GM18526 (cell line): ENCODE measurements around the gene BTBD1.

Experiments used
- POLR2A ChIP-seq: IDR thresholded peaks from 3 replicates; pipeline ENCODE4 v1.6.1; 2011; ENCODE audit not compliant: insufficient read length; ENCODE audit errors: extremely low read depth

Gene BTBD1

DNA sequence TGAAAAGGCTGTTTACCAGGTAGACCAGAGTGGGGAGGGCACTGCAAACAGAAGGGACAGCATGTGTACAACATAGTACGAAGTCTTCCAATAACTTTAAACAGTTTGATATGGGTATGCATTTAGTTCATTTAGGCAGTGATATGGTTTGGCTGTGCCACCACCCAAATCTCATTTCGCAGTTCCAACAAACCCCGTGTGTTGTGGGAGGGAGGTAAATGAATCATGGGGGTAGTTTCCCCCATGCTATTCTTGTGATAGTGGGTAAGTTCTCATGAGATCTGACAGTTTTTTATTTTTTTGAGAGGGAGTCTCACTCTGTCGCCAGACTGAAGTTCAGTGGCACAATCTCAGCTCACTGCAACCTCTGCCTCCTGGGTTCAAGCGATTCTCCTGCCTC is 88.6 kb downstream of the BTBD1 start:
- no peak for TF ChIP-seq POLR2A

DNA sequence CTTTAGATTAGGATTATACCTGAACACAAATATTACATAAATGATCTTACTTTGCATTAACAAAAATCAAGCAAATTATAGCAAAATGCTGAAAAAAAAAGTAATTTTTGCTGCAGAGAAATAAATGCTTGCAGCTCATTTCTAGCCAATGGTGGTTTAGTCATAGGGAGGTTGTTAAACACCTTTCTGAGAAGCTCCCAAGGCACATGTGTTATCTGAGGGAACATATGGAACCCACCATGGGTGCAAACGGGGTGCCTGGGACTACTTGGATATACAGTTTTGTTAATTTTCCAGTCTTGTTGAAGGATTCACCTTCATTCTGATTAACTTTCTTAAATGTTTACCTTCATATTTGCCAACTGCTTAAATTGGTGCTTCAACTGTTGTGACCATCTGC is 90.0 kb downstream of the BTBD1 start:
- no peak for TF ChIP-seq POLR2A

DNA sequence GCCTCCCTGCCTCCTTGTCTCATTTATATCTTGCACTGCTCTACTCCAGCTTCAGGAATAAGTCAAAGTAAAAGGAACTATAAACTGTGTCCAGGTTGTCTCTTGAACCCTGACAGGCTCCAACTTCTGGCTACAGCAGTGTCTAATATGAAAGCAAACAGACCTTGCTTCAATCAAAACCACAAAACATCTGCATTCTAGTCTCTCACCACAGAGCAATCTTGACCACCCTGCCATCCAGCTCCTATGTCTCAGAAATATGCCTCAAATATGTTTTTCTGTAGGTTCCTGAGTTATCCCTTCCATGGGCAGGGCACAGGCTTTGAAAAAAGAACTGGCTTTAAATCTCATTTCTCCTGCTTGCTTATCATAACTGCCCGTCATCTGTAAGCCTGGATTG is 94.1 kb downstream of the BTBD1 start:
- no peak for TF ChIP-seq POLR2A

DNA sequence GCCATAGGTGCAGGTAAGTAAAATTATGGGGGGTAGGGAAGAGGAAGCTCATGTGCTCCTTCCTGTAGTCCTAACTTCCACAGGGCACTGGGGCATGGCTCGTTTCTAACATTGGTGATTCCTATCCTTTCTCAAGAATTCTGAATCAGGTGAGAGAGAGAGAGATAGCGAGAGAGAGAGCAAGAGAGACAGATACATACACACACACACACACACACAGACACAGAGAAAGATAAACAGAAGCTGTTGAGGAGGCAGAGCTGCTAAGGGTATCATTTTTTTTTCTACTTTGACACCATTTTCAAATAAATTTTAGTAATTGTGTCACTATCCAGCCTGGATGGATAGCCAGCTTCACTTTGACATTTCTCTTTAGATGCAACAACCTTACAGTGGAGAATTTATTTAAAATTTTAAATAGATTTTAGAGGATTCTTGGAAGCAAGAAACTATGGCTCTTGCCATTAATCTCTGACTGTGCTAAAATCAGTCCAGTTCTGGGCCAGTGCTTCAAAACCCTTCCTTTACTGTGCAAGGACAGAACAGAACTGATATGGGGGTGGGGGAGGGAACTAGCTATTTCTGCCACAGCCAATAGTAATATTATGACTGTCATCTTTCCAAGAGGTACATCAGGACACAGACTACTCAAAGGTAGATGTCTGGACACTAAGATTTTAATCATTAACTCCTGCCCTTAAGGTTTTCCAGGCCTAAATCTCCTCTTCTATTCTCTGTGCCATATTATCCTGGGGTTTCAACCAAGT is 95.7 kb downstream of the BTBD1 start:
- no peak for TF ChIP-seq POLR2A

DNA sequence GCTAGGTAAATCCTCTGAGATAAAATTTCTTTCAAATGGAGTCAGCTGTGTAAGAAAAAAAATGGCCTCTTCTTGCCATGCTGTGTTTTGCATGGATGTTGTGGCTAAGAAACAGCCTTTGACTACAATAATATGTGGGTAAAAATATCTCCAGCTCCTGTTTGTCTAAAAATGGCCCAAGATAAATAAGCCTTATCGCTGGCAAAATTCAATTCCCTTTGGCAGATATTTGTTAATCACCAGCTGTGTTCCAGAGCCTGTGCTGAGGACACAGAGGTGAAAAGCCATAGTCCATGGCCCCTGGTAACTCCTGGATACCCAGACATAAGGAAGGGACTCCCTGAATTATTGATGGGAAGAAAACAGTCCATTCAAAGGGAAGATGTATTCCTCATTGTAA is 96.4 kb downstream of the BTBD1 start:
- no peak for TF ChIP-seq POLR2A

DNA sequence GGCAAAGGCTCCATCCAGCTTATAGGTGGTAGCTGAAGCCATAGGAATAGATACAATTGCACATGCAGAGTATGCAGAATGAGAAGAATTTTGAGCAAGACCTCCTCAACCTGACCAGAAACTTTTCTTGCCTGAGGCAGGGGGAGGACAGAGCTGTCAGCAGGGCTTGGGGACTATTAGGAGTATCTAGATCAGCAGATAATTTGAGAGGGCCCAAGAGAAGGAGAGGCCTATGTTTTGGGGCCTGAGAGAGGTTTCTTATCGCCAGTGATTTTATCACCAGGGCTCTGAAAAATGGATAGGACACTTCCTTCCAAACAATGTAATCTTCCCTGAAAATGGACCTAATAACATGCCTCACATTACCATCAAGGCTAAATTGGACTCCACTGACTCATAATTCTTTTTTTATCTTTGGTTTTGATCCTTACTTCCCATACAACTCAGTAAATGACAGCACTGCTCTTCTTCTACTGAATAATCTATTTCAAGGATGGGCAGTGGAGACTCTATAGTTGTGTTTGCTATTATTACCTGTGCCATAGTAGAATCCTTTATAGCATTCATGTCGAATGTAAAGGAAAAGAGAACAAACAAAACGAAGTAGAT is 96.9 kb downstream of the BTBD1 start:
- no peak for TF ChIP-seq POLR2A

DNA sequence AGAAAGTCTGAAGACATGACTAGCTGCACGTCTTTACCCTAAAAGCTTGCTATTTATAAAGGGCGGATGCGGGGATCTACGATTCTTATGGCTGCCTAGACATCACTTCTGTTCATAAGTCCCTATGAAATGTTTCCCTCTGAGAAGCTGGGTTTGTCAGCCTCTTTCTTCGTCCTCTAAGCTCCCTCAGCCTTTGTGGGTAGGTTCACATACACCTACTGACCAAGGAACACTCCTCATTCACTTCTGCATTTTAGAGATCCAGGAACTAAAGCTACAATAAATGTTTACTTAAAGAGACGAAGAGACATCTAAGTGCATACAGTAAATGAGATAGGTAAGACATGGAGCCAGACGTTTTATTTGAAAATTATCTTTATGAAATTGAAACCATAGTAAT is 97.7 kb downstream of the BTBD1 start:
- TF ChIP-seq POLR2A = no peak

DNA sequence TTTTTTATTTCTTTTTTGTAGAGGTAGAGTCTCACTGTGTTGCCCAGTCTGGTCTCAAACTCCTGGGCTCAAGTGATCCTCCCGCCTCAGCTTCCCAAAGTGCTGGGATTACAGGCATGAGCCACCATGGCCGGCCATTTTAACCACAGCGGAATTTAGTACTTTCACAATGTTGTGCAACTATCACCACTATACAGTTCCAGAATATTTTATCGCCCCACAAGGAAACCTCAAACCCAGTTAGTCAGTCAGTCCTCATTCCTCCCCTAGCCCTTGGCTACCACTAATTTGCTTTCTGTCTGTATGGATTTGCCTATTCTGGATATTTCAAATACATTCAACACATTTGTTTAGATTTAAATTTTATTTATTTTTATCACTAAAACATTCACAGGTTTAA is 99.0 kb downstream of the BTBD1 start:
- TF ChIP-seq POLR2A = no peak

DNA sequence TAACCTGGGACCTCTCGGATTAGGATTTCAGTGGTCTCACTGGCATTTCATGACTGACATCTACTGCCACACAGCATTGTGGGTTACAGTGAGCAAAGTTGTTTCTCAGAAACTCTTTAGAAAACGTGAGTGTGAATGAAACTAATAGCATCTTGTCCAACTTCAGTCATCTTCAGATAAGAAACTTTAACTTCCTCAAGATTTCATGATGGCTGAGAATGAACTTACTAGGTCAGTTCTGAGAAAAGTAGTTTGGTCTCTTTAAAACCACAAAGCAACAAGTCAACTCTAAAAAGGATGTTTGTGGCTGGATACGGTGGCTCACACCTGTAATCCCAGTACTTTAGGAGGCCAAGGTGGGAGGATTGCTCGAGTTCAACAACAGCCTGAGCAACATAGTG is 100.4 kb downstream of the BTBD1 start:
- TF ChIP-seq POLR2A = no peak
